Pancreas (tissue), 10 donors: ENCODE results near the gene TMEM272. TPM values are rescaled to one million over a fixed set of nuclear protein-coding genes. Genes with fewer than 3 reads are reported as not detected.

Source experiments
- ATAC-seq, 4 donors: fragments of 200-7000 bp; cut with Tn5 transposase; one replicate each; pipeline versions ENCODE4 v1.8.0 to v1.9.1; 2020; ENCODE audit warnings: mild to moderate bottlenecking in 4 of 4, moderate library complexity in 4 of 4
- DNase-seq, 6 donors: peaks; one replicate each; pipeline ENCODE4 v3.0.0-alpha.2; 2020
- FAIRE-seq: peaks from 2 replicates; lab custom pipeline; 2012; peaks lifted over from hg19 to GRCh38; lab: Jason Lieb, UNC
- H3K27ac ChIP-seq, 4 donors: fragments of 200-600 bp; sonication (generic); 1 replicate in 3 of 4; 2 replicates in 1 of 4; pipeline versions ENCODE4 v1.5.0 to v1.8.0; 2020
- H3K27me3 ChIP-seq, 4 donors: fragments of 200-600 bp; one replicate each; pipeline ENCODE4 v1.8.0; 2021
- H3K36me3 ChIP-seq, 3 donors: fragments of 200-600 bp; sonication (generic) in 1 of 3; one replicate each; pipeline versions ENCODE4 v1.5.0 to v1.8.0; 2020 to 2021
- H3K4me1 ChIP-seq, 3 donors: fragments of 200-600 bp; one replicate each; pipeline ENCODE4 v1.8.0; 2021
- H3K4me3 ChIP-seq, 4 donors: fragments of 200-600 bp; sonication (generic) in 2 of 4; one replicate each; pipeline versions ENCODE4 v1.5.0 to v1.8.0; 2020 to 2021
- H3K9me3 ChIP-seq, 4 donors: fragments of 200-600 bp; one replicate each; pipeline ENCODE4 v1.8.0; 2021
- CTCF ChIP-seq, 4 donors: fragments of 200-600 bp; sonication (generic) in 3 of 4; IDR thresholded peaks; one replicate each; pipeline versions ENCODE4 v1.5.0 to v1.8.0; 2021; ENCODE audit warnings: antibody characterized with exemption in 4 of 4
- WGBS, 2 donors: extraction: QIAGEN DNeasy Blood & Tissue Kit; methylation state at CpG; one replicate each; pipeline ENCODE4 v1.1.7; 2013; 5-methylcytosine and 5-hydroxymethylcytosine counted together
- intact Hi-C, 3 donors: fragments of 100-400 bp; cut with DNase I; formaldehyde crosslinking; loops; one replicate each; pipeline versions ENCODE4 v1.11.1 to v1.14.2; 2022
- polyA plus RNA-seq, 2 donors: library from polyadenylated mRNA; stranded (reverse); fragments of 200-250 nt; gene quantifications; one replicate each; pipeline ENCODE4 v1.2.3, GENCODE V29; 2013
- total RNA-seq, 6 donors: library from RNA; stranded (reverse); fragmentation: NEBNext Ultra II Directional in 4 of 6; extraction: Animal tissue kit (Norgen Biotek cat#: 25700) in 4 of 6; gene quantifications; one replicate each; pipeline versions ENCODE4 v1.2.1 to v1.2.4, GENCODE V29; 2021 to 2023
- donor health status: healthy with polysubstance abuse.
- donor health status: DM: no; HTN: no; CAD: no; lungs with moderate emphysema.
- donor health status: DM: no; HTN: no; CAD: no.
- donor health status: control.
- donor health status: control.
- donor health status: Bipolar disorder and iron deficiency.
- donor health status: DM: yes; HTN: yes; CAD: no.
- donor health status: DM: no; HTN: no; CAD: no.
- donor health status: DM: no; HTN: no; CAD: no.
- donor health status: DM: yes; HTN: yes; CAD: no.

The TMEM272 gene
- under 1 TPM in 3 of 6 donors, not detected in 3; 0.06 to 0.16 (median 0.16) TPM for total RNA-seq
- under 1 TPM; 0.04 to 0.09 TPM for polyA plus RNA-seq

- Histone ChIP-seq H3K27me3 (no peaks in the 10 kb centered on the region), H3K9me3 (no peaks in the 10 kb centered on the region), H3K4me3 (peak within 1 kb of the TSS in 1 of 4 donors; percentile 34), H3K36me3 (no peaks in the 10 kb centered on the region), H3K4me1 (no peaks in the 10 kb centered on the region), H3K27ac (no peak within 1 kb of the TSS)
- ATAC-seq (peak; percentile 90 to 98 (median 98)), FAIRE-seq (no peak), DNase-seq (peak; percentile 44 to 86 (median 73))
- peak; percentile 81 to 95 (median 92) for TF ChIP-seq CTCF (IDR thresholded peaks at IDR 0.05)
- 22 to 28% methylated on average over 20 of the region's 20 CpGs for WGBS, 2 donors
- intact Hi-C loops, result no loop called here
Observed at GRCh38 chr13:51844862-51845573, at the start of gene TMEM272. TMEM272 (minus strand) TSS chr13:51845177; CDS start chr13:51838530, 6,647 bp downstream.

GRCh38 chr13:51894239-51894638, 49.3 kb upstream of the TMEM272 start:
- intact Hi-C loops, result loop anchor here in 1 of 3 donors (5.0 kb wide), 1 partner anchor 238 kb away; no protein-coding TSS in a partner anchor
- Histone ChIP-seq H3K36me3 (no peaks in the 10 kb centered on the region), H3K9me3 (no peaks in the 10 kb centered on the region), H3K4me3 (no peak overlapping the region), H3K27ac (no peak overlapping the region), H3K4me1 (no peaks in the 10 kb centered on the region), H3K27me3 (no peaks in the 10 kb centered on the region)
- no peak for TF ChIP-seq CTCF (IDR thresholded peaks at IDR 0.05)
- DNase-seq, result no peak
- no peak for ATAC-seq
- no peak for FAIRE-seq
- 90 to 92% methylated on average over 4 of the region's 4 CpGs for WGBS, 2 donors

- intact Hi-C loops, result loop anchor here in 1 of 3 donors (5.0 kb wide), 1 partner anchor 240 kb away; no protein-coding TSS in a partner anchor
- Histone ChIP-seq H3K36me3 (no peaks in the 10 kb centered on the region), H3K4me1 (no peaks in the 10 kb centered on the region), H3K9me3 (no peaks in the 10 kb centered on the region), H3K4me3 (no peak overlapping the region), H3K27ac (no peak overlapping the region), H3K27me3 (no peaks in the 10 kb centered on the region)
- FAIRE-seq (no peak), ATAC-seq (no peak), DNase-seq (no peak)
- no peak for TF ChIP-seq CTCF (IDR thresholded peaks at IDR 0.05)
- WGBS, 2 donors, result 68 to 84% methylated on average over 3 of the region's 3 CpGs
Observed at GRCh38 chr13:51892657-51893056, 47.7 kb upstream of the TMEM272 start.

GRCh38 chr13:51887468-51887867, 42.5 kb upstream of the TMEM272 start:
- intact Hi-C loops, result no loop called here
- 64 to 82% methylated on average over 2 of the region's 2 CpGs for WGBS, 2 donors

More at GRCh38 chr13:51887468-51887867, 42.5 kb upstream of the TMEM272 start:
- Histone ChIP-seq H3K4me3 (no peak overlapping the region), H3K27ac (no peak overlapping the region), H3K4me1 (no peaks in the 10 kb centered on the region), H3K36me3 (no peaks in the 10 kb centered on the region), H3K9me3 (no peaks in the 10 kb centered on the region), H3K27me3 (no peaks in the 10 kb centered on the region)
- no peak for ATAC-seq
- no peak for FAIRE-seq
- DNase-seq, result no peak
- no peak for TF ChIP-seq CTCF (IDR thresholded peaks at IDR 0.05)
